MM.1S (cell line): ENCODE data around the gene APOB.

Experiments used
- DNase-seq: peaks from one replicate; pipeline ENCODE4 v3.0.0-alpha.2; 2015
- H2AFZ ChIP-seq: fragments of 300-600 bp; sonication (generic); 2 replicates; pipeline ENCODE4 v1.6.0; 2016; ENCODE audit warnings: antibody characterized with exemption, low read length
- H3F3A ChIP-seq: fragments of 300-600 bp; sonication (generic); 2 replicates; pipeline ENCODE4 v1.6.1; 2016; ENCODE audit warnings: mild to moderate bottlenecking, antibody characterized with exemption, low read length, moderate library complexity, mixed read lengths; ENCODE audit not compliant: insufficient read depth
- H3K27ac ChIP-seq: fragments of 300-600 bp; sonication (generic); 2 replicates; pipeline ENCODE4 v1.5.1; 2016; ENCODE audit warnings: mild to moderate bottlenecking, low read length
- H3K27me3 ChIP-seq: fragments of 300-600 bp; sonication (generic); replicated peaks from 2 replicates; pipeline ENCODE4 v1.6.0; 2016; ENCODE audit warnings: low read length; ENCODE audit not compliant: insufficient read depth
- H3K36me3 ChIP-seq: fragments of 300-600 bp; sonication (generic); replicated peaks from 2 replicates; pipeline ENCODE4 v1.6.1; 2016; ENCODE audit warnings: mild to moderate bottlenecking, low read length, mixed read lengths; ENCODE audit not compliant: insufficient read depth
- H3K4me1 ChIP-seq: fragments of 300-600 bp; sonication (generic); 2 replicates; pipeline ENCODE4 v1.6.1; 2016; ENCODE audit warnings: low read length, mixed read lengths
- H3K4me2 ChIP-seq: fragments of 300-600 bp; sonication (generic); 2 replicates; pipeline ENCODE4 v1.6.0; 2016; ENCODE audit warnings: low read depth, low read length
- H3K4me3 ChIP-seq: fragments of 300-600 bp; sonication (generic); 2 replicates; pipeline ENCODE4 v1.5.1; 2016; ENCODE audit warnings: low read length, mixed read lengths
- H3K79me2 ChIP-seq: fragments of 300-600 bp; sonication (generic); 2 replicates; pipeline ENCODE4 v1.6.1; 2016; ENCODE audit warnings: mixed run types, low read length, mixed read lengths
- H3K9ac ChIP-seq: fragments of 300-600 bp; sonication (generic); 2 replicates; pipeline ENCODE4 v1.6.1; 2016; ENCODE audit warnings: low read length, mixed read lengths
- H3K9me2 ChIP-seq: fragments of 300-600 bp; sonication (generic); replicated peaks from 2 replicates; pipeline ENCODE4 v1.6.1; 2016; ENCODE audit warnings: mild to moderate bottlenecking, low read length, mixed read lengths; ENCODE audit not compliant: insufficient read depth
- H3K9me3 ChIP-seq: fragments of 300-600 bp; sonication (generic); replicated peaks from 2 replicates; pipeline ENCODE4 v1.6.1; 2016; ENCODE audit warnings: mild to moderate bottlenecking, low read length, mixed read lengths; ENCODE audit not compliant: insufficient read depth
- H4K20me1 ChIP-seq: fragments of 300-600 bp; sonication (generic); 2 replicates; pipeline ENCODE4 v1.6.1; 2016; ENCODE audit warnings: mild to moderate bottlenecking, low read length, moderate library complexity, mixed read lengths; ENCODE audit not compliant: insufficient read depth
- CTCF ChIP-seq: fragments of 300-600 bp; sonication (generic); IDR thresholded peaks from 2 replicates; pipeline ENCODE4 v1.5.1; 2016; ENCODE audit warnings: antibody characterized with exemption, low read length, mixed read lengths
- EZH2 ChIP-seq: fragments of 300-600 bp; sonication (generic); optimal IDR thresholded peaks from 2 replicates; pipeline ENCODE3; 2017; ENCODE audit warnings: low read depth, mild to moderate bottlenecking, antibody characterized with exemption, low read length, mixed read lengths
- EZH2phosphoT487 ChIP-seq: fragments of 300-600 bp; sonication (generic); IDR thresholded peaks from 2 replicates; pipeline ENCODE4 v1.6.1; 2018; ENCODE audit warnings: antibody characterized with exemption, low read length

Gene APOB

DNA sequence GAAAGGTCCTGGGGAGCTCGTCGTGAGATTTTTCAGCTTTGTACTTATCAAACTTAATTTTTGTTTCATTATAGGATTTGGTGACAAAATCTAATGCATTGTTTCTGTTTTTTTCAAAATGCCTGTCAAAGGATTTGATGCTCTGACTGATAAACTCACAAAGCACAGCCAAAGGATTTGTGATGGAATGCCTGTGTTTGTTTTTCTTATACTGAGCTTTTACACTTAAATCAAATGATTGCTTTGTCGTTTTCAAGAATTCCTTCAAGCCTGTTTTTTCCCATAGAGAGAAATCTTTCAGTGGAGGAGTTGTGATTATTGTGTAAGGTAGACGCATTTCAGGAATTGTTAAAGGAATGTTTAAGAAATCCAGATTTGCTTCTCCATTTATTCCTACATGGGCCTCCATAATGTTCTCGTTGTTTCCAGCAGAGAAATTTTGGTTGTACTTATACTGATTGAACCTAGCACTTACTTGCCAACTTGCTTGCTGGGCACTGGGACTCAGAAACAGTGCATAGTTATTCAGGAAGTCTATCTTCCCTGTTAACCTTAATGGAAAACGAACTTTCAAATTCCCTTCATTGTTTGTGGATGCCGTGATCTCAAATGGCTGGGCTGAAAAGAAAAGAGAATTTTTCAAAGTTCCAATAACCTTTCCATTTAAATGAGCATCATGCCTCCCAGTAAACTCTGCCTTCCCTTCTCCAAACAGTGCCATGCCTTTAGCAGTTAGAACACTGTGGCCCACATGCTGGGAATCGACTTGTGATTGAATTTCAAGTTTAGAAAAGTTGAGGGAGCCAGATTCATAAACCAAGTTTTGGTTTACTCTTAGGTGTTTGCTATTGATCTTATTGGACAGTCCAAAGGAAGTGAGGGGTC is 36.5 kb downstream of the APOB start:
- Histone ChIP-seq H3K36me3 (no peaks in the 10 kb centered on the region), H3K9me2 (no peaks in the 10 kb centered on the region), H3K27ac (no peak overlapping the region), H3K4me2 (no peak overlapping the region), H3K4me1 (no peaks in the 10 kb centered on the region), H3F3A (no peaks in the 10 kb centered on the region), H3K4me3 (no peak overlapping the region), H3K27me3 (no peaks in the 10 kb centered on the region), H2AFZ (no peak overlapping the region), H3K9me3 (no peaks in the 10 kb centered on the region), H3K79me2 (no peaks in the 10 kb centered on the region), H4K20me1 (no peaks in the 10 kb centered on the region), H3K9ac (no peak overlapping the region)
- DNase-seq = no peak
- TF ChIP-seq EZH2 (no peak), EZH2phosphoT487 (no peak), CTCF (no peak)

- Histone ChIP-seq H3K4me3 (no peak overlapping the region), H3F3A (no peaks in the 10 kb centered on the region), H3K27ac (no peak overlapping the region), H3K9me2 (no peaks in the 10 kb centered on the region), H4K20me1 (no peaks in the 10 kb centered on the region), H3K79me2 (no peaks in the 10 kb centered on the region), H3K9ac (no peak overlapping the region), H3K36me3 (no peaks in the 10 kb centered on the region), H3K9me3 (no peaks in the 10 kb centered on the region), H3K27me3 (no peaks in the 10 kb centered on the region), H3K4me1 (no peaks in the 10 kb centered on the region), H3K4me2 (no peak overlapping the region), H2AFZ (no peak overlapping the region)
- TF ChIP-seq CTCF = no peak
- no peak for TF ChIP-seq EZH2phosphoT487
- no peak for TF ChIP-seq EZH2
- DNase-seq = no peak
Measured at GRCh38 chr2:21006423-21007128, 37.3 kb downstream of the APOB start.

DNA sequence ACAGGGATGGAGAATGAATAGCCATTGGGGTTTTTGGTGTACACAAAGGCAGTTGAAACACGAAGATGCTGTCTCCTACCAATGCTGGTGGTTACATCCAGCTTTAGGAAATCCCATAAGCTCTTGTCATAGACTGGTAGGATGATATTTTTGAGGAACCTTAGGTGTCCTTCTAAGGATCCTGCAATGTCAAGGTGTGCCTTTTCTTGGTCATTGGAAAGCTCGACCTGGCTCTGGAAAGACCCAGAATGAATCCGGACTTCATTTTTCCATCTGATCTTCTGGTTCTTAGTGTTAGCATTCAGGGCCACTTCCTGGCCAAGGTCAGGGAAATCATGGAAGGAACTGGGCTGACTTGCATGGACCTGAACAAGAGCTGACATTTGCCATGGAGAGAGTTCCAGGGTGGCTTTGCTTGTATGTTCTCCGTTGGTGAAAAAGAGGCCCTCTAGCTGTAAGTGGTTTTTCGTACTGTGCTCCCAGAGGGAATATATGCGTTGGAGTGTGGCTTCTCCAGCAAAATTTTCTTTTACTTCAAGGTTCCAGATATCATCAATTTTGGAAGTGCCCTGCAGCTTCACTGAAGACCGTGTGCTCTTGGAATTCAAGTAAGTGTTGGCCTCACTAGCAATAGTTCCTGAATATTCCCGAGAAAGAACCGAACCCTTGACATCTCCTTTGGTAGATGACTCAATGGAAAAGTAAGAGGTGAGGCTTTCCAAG is 38.0 kb downstream of the APOB start:
- Histone ChIP-seq H3K4me3 (no peak overlapping the region), H3K9ac (no peak overlapping the region), H3K36me3 (no peaks in the 10 kb centered on the region), H3K27me3 (no peaks in the 10 kb centered on the region), H3K27ac (no peak overlapping the region), H3K9me3 (no peaks in the 10 kb centered on the region), H3K4me1 (no peaks in the 10 kb centered on the region), H3F3A (no peaks in the 10 kb centered on the region), H3K4me2 (no peak overlapping the region), H3K9me2 (no peaks in the 10 kb centered on the region), H4K20me1 (no peaks in the 10 kb centered on the region), H2AFZ (no peak overlapping the region), H3K79me2 (no peaks in the 10 kb centered on the region)
- no peak for DNase-seq
- TF ChIP-seq CTCF = no peak
- TF ChIP-seq EZH2 = no peak
- TF ChIP-seq EZH2phosphoT487 = no peak
